Measurements from ENCODE around the gene ICAM3. TPM values are rescaled to one million over a fixed set of nuclear protein-coding genes. Genes with fewer than 3 reads are reported as not detected.

ICAM3 gene
- total RNA-seq, 1 experiment from 2014 or later: 10.5 TPM

GRCh38 chr19:10290357-10290875 lies 49.0 kb downstream of the ICAM3 start:
- Histone ChIP-seq H3K27ac (ENCODE audit: low read length) (peak overlapping the region; percentile 79), H3K4me1 (ENCODE audit: control insufficient read depth, insufficient read depth, low read length) (peaks cover 14% of the 10 kb centered on the region; the same call in 1 of the 2 replicates), H3K9me3 (ENCODE audit: control insufficient read depth, insufficient read depth, low read depth, low read length) (no peaks in the 10 kb centered on the region), H3K4me3 (ENCODE audit: low read depth in 2 of 2, low read length in 2 of 2) (peak overlapping the region; percentile 53 to 79), H3K36me3 (ENCODE audit: control insufficient read depth, insufficient read depth, low read length) (no peaks in the 10 kb centered on the region), H3K27me3 (ENCODE audit: control insufficient read depth, insufficient read depth, low read length) (no peaks in the 10 kb centered on the region)
- in situ Hi-C loops (cut with HindIII; ENCODE audit: low pct_unique_long_range_greater_than_20kb, low sequenced_read_pairs) (no loop called here), intact Hi-C loops (cut with micrococcal nuclease; ENCODE audit: unreplicated experiment) (no loop called here)
- BruUV-seq (replicated peaks): TSS peak; percentile 76
- TF ChIP-seq POLR2AphosphoS5 (IDR thresholded peaks at IDR 0.05; ENCODE audit: low read depth, low read length) (no peak), TCF7L2 (IDR thresholded peaks at IDR 0.05; ENCODE audit: low read depth, low read length) (no peak), SIN3A (IDR thresholded peaks at IDR 0.05; ENCODE audit: borderline replicate concordance, insufficient read depth, low read depth, low read length) (no peak), CTCF (IDR thresholded peaks at IDR 0.05) (no peak), REST (IDR thresholded peaks at IDR 0.05; ENCODE audit: insufficient read depth in 1 of 2, low read depth in 2 of 2, low read length in 1 of 2) (no peak)
- ChIA-PET POLR2A (interaction anchor here (0.6 to 2.6 kb wide), 3 partner anchors 19 to 99 kb away, joined by 3 to 11 read pairs (median 6); partner anchors contain the start of gene ICAM1), CTCF (interaction anchor here (0.9 kb wide), 1 partner anchor 31 kb away, joined by 6 read pairs; no protein-coding TSS in a partner anchor)
- DNase-seq (ENCODE audit: low read depth, low spot score): no peak
- no peak for ATAC-seq

GRCh38 chr19:10289836-10290356 lies 49.5 kb downstream of the ICAM3 start, which contains the start of gene ICAM5:
TSS of gene ICAM5 (plus strand) at chr19:10289952. CDS start at chr19:10290044, 92 bp downstream.
- no peak for DNase-seq (ENCODE audit: low read depth, low spot score)
- no TSS peak for BruUV-seq (replicated peaks)
- intact Hi-C loops (cut with micrococcal nuclease; ENCODE audit: unreplicated experiment) (no loop called here), in situ Hi-C loops (cut with HindIII; ENCODE audit: low pct_unique_long_range_greater_than_20kb, low sequenced_read_pairs) (no loop called here)
- Histone ChIP-seq H3K4me3 (ENCODE audit: low read depth in 2 of 2, low read length in 2 of 2) (peak within 1 kb of the TSS; percentile 53 to 79), H3K27ac (ENCODE audit: low read length) (peak within 1 kb of the TSS; percentile 79), H3K4me1 (ENCODE audit: control insufficient read depth, insufficient read depth, low read length) (peaks cover 14% of the 10 kb centered on the region; the same call in 1 of the 2 replicates), H3K27me3 (ENCODE audit: control insufficient read depth, insufficient read depth, low read length) (no peaks in the 10 kb centered on the region), H3K9me3 (ENCODE audit: control insufficient read depth, insufficient read depth, low read depth, low read length) (no peaks in the 10 kb centered on the region), H3K36me3 (ENCODE audit: control insufficient read depth, insufficient read depth, low read length) (no peaks in the 10 kb centered on the region)
- CTCF ChIA-PET: interaction anchor here (0.7 to 0.9 kb wide), 3 partner anchors 20 to 98 kb away, joined by 4 to 6 read pairs (median 5); no protein-coding TSS in a partner anchor
- no peak for TF ChIP-seq TCF7L2 (IDR thresholded peaks at IDR 0.05; ENCODE audit: low read depth, low read length)
- no peak for TF ChIP-seq REST (IDR thresholded peaks at IDR 0.05; ENCODE audit: insufficient read depth in 1 of 2, low read depth in 2 of 2, low read length in 1 of 2)
- no peak for TF ChIP-seq SIN3A (IDR thresholded peaks at IDR 0.05; ENCODE audit: borderline replicate concordance, insufficient read depth, low read depth, low read length)
- POLR2A ChIA-PET: interaction anchor here (0.5 to 2.6 kb wide), 4 partner anchors 19 to 108 kb away, joined by 3 to 12 read pairs (median 8); partner anchors contain the start of gene ICAM1
- peak; percentile 28 for ATAC-seq
